Hepatocyte (in vitro differentiated cells): ENCODE data around the gene CCDC27. TPM values are rescaled to one million over a fixed set of nuclear protein-coding genes. Genes with fewer than 3 reads are reported as not detected.

Experiments
- DNase-seq: peaks from one replicate; pipeline ENCODE4 v3.0.0-alpha.2; 2016; ENCODE audit warnings: low spot score
- H2AFZ ChIP-seq: fragments of 200-600 bp; sonication (generic); 2 replicates; pipeline ENCODE4 v1.6.0; 2016; ENCODE audit warnings: antibody characterized with exemption, mild to moderate bottlenecking
- H3K27ac ChIP-seq: fragments of 200-600 bp; sonication (generic); 2 replicates; pipeline ENCODE4 v1.5.1; 2016; ENCODE audit warnings: mild to moderate bottlenecking
- H3K27me3 ChIP-seq: fragments of 200-600 bp; sonication (generic); 2 replicates; pipeline ENCODE4 v1.6.1; 2016
- H3K36me3 ChIP-seq: fragments of 200-600 bp; sonication (generic); replicated peaks from 2 replicates; pipeline ENCODE4 v1.5.1; 2016; ENCODE audit warnings: low read depth; ENCODE audit not compliant: insufficient read depth
- H3K4me1 ChIP-seq: fragments of 200-600 bp; sonication (generic); 2 replicates; pipeline ENCODE4 v1.5.1; 2016; ENCODE audit warnings: mild to moderate bottlenecking, moderate library complexity; ENCODE audit not compliant: insufficient read depth
- H3K4me2 ChIP-seq: fragments of 200-600 bp; sonication (generic); 2 replicates; pipeline ENCODE4 v1.6.0; 2016
- H3K4me3 ChIP-seq: fragments of 200-600 bp; sonication (generic); 2 replicates; pipeline ENCODE4 v1.5.1; 2016; ENCODE audit warnings: mild to moderate bottlenecking
- H3K79me2 ChIP-seq: fragments of 200-600 bp; sonication (generic); 2 replicates; pipeline ENCODE4 v1.6.0; 2017; ENCODE audit warnings: mild to moderate bottlenecking
- H3K9me2 ChIP-seq: fragments of 200-600 bp; sonication (generic); replicated peaks from 2 replicates; pipeline ENCODE4 v1.6.0; 2017; ENCODE audit warnings: mild to moderate bottlenecking; ENCODE audit not compliant: insufficient read depth
- H3K9me3 ChIP-seq: fragments of 200-600 bp; sonication (generic); 2 replicates; pipeline ENCODE4 v1.5.1; 2016; ENCODE audit warnings: low read depth, mild to moderate bottlenecking
- H4K20me1 ChIP-seq: fragments of 200-600 bp; sonication (generic); 2 replicates; pipeline ENCODE4 v1.6.0; 2016; ENCODE audit warnings: mild to moderate bottlenecking; ENCODE audit not compliant: insufficient read depth, poor library complexity, severe bottlenecking
- CTCF ChIP-seq: fragments of 200-600 bp; sonication (generic); IDR thresholded peaks from 2 replicates; pipeline ENCODE4 v1.5.1; 2016; ENCODE audit warnings: antibody characterized with exemption, mild to moderate bottlenecking; ENCODE audit not compliant: poor library complexity
- EZH2 ChIP-seq: fragments of 200-600 bp; sonication (generic); IDR thresholded peaks from 2 replicates; pipeline ENCODE4 v1.6.1; 2016; ENCODE audit warnings: antibody characterized with exemption, mild to moderate bottlenecking, borderline replicate concordance
- EZH2phosphoT487 ChIP-seq: fragments of 200-600 bp; sonication (generic); IDR thresholded peaks from one replicate; pipeline ENCODE4 v1.6.1; 2018; ENCODE audit warnings: antibody characterized with exemption, mild to moderate bottlenecking, low read depth, moderate library complexity; ENCODE audit not compliant: unreplicated experiment, severe bottlenecking
- WGBS: methylation state at CpG from one replicate; pipeline ENCODE4 v1.1.6; 2016; ENCODE audit warnings: low lambda C conversion rate; ENCODE audit errors: missing lambda C conversion rate; 5-methylcytosine and 5-hydroxymethylcytosine counted together
- polyA plus RNA-seq: library from polyadenylated mRNA; unstranded; fragments of >200 nt; fragmentation: Nextera tagmentation; extraction: Ambion mirVana; gene quantifications from 2 replicates; pipeline ENCODE4 v1.2.1, GENCODE V29; 2016
- small RNA-seq: library from RNA; depleted of rRNA; stranded (forward); fragments of <200 nt; gene quantifications from one replicate; pipeline ENCODE3, GENCODE V24; 2014
- total RNA-seq: library from RNA; depleted of rRNA; stranded (reverse); fragments of >200 nt; gene quantifications from 2 replicates; pipeline ENCODE4 v1.2.3, GENCODE V29; 2014

The CCDC27 gene
- total and polyA plus RNA-seq, 2 experiments from 2014 or later = 0.17 to 0.59 TPM

GRCh38 chr1:3821004-3821403, 68.8 kb downstream of the CCDC27 start:
- no peak for DNase-seq
- H3K4me1 ChIP-seq = no peaks in the 10 kb centered on the region
- no peaks in the 10 kb centered on the region for H3K9me2 ChIP-seq
- H3K79me2 ChIP-seq = no peaks in the 10 kb centered on the region
- no peak overlapping the region for H3K4me3 ChIP-seq
- H3K9me3 ChIP-seq = no peaks in the 10 kb centered on the region
- no peak overlapping the region for H3K4me2 ChIP-seq
- no peaks in the 10 kb centered on the region for H4K20me1 ChIP-seq
- WGBS = 95% methylated on average over 6 of the region's 6 CpGs
- H3K27ac ChIP-seq = no peak overlapping the region
- H2AFZ ChIP-seq = no peak overlapping the region
- TF ChIP-seq CTCF (no peak), EZH2 (no peak), EZH2phosphoT487 (no peak)
- H3K36me3 ChIP-seq = no peaks in the 10 kb centered on the region
- H3K27me3 ChIP-seq = no peaks in the 10 kb centered on the region

Small RNA genes lying within 50 kb of the gene (small RNA-seq; reads per million reads assigned to genes)
- gene RF02197 (not detected), gene RN7SL574P (not detected)

Other genes with a start within 250 kb of the CCDC27 start
- gene MEGF6, start 140.9 kb upstream of the CCDC27 start, total RNA-seq = 9.6 and 11.6 TPM in 2 replicates
- 21.9 and 23.5 TPM in 2 replicates for gene MEGF6, start 140.9 kb upstream of the CCDC27 start, polyA plus RNA-seq
- 57.9 and 61.7 TPM in 2 replicates for gene TPRG1L, start 127.4 kb upstream of the CCDC27 start, total RNA-seq
- gene TPRG1L, start 127.4 kb upstream of the CCDC27 start, polyA plus RNA-seq = 53.4 and 74.1 TPM in 2 replicates
- gene WRAP73, start 102.3 kb upstream of the CCDC27 start, total RNA-seq = 14.3 and 14.7 TPM in 2 replicates
- 23.5 and 28.8 TPM in 2 replicates for gene WRAP73, start 102.3 kb upstream of the CCDC27 start, polyA plus RNA-seq
- 0.16 and 0.47 TPM in 2 replicates for gene TP73, start 99.9 kb upstream of the CCDC27 start, total RNA-seq
- gene TP73, start 99.9 kb upstream of the CCDC27 start, polyA plus RNA-seq = 0.27 and 1.4 TPM in 2 replicates
- gene SMIM1, start 20.3 kb downstream of the CCDC27 start, total RNA-seq = 21.0 and 33.6 TPM in 2 replicates
- 116 and 118 TPM in 2 replicates for gene SMIM1, start 20.3 kb downstream of the CCDC27 start, polyA plus RNA-seq
- gene LRRC47, start 44.0 kb downstream of the CCDC27 start, total RNA-seq = 27.3 and 36.2 TPM in 2 replicates
- gene LRRC47, start 44.0 kb downstream of the CCDC27 start, polyA plus RNA-seq = 37.4 and 38.8 TPM in 2 replicates
- gene CEP104, start 104.8 kb downstream of the CCDC27 start, total RNA-seq = 7.7 and 12.7 TPM in 2 replicates
- gene CEP104, start 104.8 kb downstream of the CCDC27 start, polyA plus RNA-seq = 22.6 and 25.2 TPM in 2 replicates
- gene DFFB, start 105.0 kb downstream of the CCDC27 start, total RNA-seq = 5.3 and 6.2 TPM in 2 replicates
- gene DFFB, start 105.0 kb downstream of the CCDC27 start, polyA plus RNA-seq = 3.5 and 5.5 TPM in 2 replicates
- gene C1orf174, start 147.8 kb downstream of the CCDC27 start, total RNA-seq = 20.7 and 26.7 TPM in 2 replicates
- 23.6 and 28.9 TPM in 2 replicates for gene C1orf174, start 147.8 kb downstream of the CCDC27 start, polyA plus RNA-seq